ENCODE results near the gene SPIN2A. TPM values are rescaled to one million over a fixed set of nuclear protein-coding genes. Genes with fewer than 3 reads are reported as not detected.
"Not testable (repeated sequence)": the region's sequence is repeated elsewhere in the genome, so short reads cannot be mapped to it uniquely, and the experiment has no call there.

The SPIN2A gene
- total RNA-seq, 1 donor, result 0.63 TPM

DNA sequence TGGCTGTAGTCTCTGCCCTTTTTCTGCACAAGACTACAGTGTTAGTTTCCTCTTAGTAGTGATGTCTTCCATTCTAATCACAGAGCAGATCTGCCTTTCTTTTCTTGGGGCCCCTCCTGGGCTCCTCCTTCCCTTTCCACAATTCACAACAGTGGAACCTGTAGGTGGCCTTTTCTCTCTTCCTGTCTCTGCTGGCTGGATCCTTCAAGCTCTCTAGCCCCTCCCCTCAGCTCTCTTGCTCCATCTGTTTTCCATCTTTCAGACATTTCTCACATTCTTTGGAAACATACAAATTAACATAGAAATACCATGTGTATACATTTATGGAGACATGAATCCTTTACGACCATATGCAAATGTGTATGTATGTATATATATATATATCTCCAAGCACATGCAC is 304 bp upstream of the SPIN2A start:
- DNase-seq (ENCODE audit: low read depth), result peak; percentile 32
- no peak for TF ChIP-seq CTCF (IDR thresholded peaks at IDR 0.05; ENCODE audit: insufficient read depth, low read length)
- peak overlapping the region; percentile 40 for H3K4me3 ChIP-seq (ENCODE audit: low read depth, low read length)

DNA sequence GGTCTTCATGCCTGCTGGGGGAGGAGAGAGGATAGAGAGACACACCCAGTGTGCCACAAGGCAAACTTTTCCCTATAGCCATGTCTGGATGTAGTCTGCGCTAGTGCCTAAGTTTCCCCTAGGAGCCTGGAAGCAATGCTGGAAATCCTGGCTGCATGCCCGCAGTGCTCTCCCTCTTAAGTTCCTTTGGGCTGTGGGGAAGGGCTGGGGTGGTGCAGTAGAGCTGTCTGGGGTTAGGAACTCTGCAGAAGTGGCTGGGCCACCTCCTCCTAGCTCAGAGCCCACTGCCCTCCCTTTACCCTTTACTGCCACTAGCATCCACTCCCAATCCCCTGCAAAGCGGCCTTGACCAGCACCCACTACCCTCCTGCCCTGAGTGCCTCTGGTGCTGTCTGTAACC is 608 bp downstream of the SPIN2A start:
- not testable (repeated sequence) for H3K4me3 ChIP-seq (ENCODE audit: low read depth, low read length); DNase-seq (ENCODE audit: low read depth)

DNA sequence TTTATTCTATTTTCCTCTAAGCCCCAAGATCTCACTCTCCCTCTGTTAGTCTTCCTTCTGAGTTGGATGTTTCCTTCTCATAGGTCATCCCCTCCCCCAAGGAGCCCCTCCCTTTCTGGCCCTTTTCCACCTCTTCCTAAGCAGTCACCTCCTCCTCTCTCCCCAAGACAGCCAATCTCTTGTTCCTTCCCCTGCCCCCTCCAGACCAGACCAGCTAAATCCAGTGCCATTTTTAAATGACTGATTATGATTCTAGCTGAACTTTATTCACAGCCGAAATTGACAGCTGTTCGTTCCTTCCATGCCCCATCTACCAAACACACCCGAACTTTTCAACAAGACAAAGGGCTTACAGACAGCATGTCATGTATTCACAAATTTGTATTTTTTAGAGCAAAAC is 1.9 kb downstream of the SPIN2A start:
- DNase-seq (ENCODE audit: low read depth), result no peak
- no peak overlapping the region for H3K4me3 ChIP-seq (ENCODE audit: low read depth, low read length)
- TF ChIP-seq CTCF (IDR thresholded peaks at IDR 0.05; ENCODE audit: insufficient read depth, low read length), result no peak

GRCh38 chrX:57134702-57135101 is 2.5 kb downstream of the SPIN2A start:
- no peak overlapping the region for H3K4me3 ChIP-seq (ENCODE audit: low read depth, low read length)
- TF ChIP-seq CTCF (IDR thresholded peaks at IDR 0.05; ENCODE audit: insufficient read depth, low read length), result no peak
- DNase-seq (ENCODE audit: low read depth), result no peak

- TF ChIP-seq CTCF (IDR thresholded peaks at IDR 0.05; ENCODE audit: insufficient read depth, low read length), result no peak
- no peak for DNase-seq (ENCODE audit: low read depth)
- H3K4me3 ChIP-seq (ENCODE audit: low read depth, low read length), result no peak overlapping the region
These were observed 3.5 kb downstream of the SPIN2A start for GRCh38 chrX:57133706-57134105.

- not testable (repeated sequence) for H3K4me3 ChIP-seq (ENCODE audit: low read depth, low read length); DNase-seq (ENCODE audit: low read depth)
These were observed 3.9 kb downstream of the SPIN2A start for GRCh38 chrX:57133284-57133683.

GRCh38 chrX:57132046-57132445 is 5.2 kb downstream of the SPIN2A start:
- no peak for DNase-seq (ENCODE audit: low read depth)
- no peak overlapping the region for H3K4me3 ChIP-seq (ENCODE audit: low read depth, low read length)
- no peak for TF ChIP-seq CTCF (IDR thresholded peaks at IDR 0.05; ENCODE audit: insufficient read depth, low read length)

DNA sequence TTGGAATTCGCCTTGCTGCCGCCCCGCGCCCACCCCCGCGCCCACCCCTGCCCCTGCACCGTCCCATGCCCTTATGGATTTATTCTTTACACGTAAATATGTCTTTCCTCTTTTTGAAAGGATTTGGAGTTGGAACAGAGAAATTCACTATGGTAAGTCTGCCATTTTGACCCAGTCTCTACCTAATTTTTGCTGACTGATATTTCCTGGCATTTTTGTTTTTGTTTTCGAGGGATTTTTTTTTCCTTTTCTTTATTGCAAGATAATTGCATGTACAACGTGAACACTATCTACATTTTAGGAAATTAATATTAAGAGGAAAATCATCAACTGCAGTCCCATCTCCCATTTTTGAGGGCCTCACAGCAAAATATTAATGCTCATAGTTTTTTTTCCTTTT is 15.4 kb downstream of the SPIN2A start:
- DNase-seq (ENCODE audit: low read depth), result no peak
- TF ChIP-seq CTCF (IDR thresholded peaks at IDR 0.05; ENCODE audit: insufficient read depth, low read length), result no peak
- peak overlapping the region; percentile 75 for H3K4me3 ChIP-seq (ENCODE audit: low read depth, low read length)
